ENCODE results near the gene DCTN4.

DCTN4 gene

GRCh38 chr5:150710165-150710564 is 48.7 kb downstream of the DCTN4 start:
- DNase-seq (ENCODE audit: low read depth) = no peak
- no peak overlapping the region for H3K4me3 ChIP-seq (ENCODE audit: control insufficient read depth, low read depth, low read length)
- TF ChIP-seq, protein P1, sequence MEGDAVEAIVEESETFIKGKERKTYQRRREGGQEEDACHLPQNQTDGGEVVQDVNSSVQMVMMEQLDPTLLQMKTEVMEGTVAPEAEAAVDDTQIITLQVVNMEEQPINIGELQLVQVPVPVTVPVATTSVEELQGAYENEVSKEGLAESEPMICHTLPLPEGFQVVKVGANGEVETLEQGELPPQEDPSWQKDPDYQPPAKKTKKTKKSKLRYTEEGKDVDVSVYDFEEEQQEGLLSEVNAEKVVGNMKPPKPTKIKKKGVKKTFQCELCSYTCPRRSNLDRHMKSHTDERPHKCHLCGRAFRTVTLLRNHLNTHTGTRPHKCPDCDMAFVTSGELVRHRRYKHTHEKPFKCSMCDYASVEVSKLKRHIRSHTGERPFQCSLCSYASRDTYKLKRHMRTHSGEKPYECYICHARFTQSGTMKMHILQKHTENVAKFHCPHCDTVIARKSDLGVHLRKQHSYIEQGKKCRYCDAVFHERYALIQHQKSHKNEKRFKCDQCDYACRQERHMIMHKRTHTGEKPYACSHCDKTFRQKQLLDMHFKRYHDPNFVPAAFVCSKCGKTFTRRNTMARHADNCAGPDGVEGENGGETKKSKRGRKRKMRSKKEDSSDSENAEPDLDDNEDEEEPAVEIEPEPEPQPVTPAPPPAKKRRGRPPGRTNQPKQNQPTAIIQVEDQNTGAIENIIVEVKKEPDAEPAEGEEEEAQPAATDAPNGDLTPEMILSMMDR (IDR thresholded peaks at IDR 0.05; ENCODE audit: control insufficient read depth, insufficient read depth, low read depth, low read length, missing control alignments) = peak; percentile 16

- no peak overlapping the region for H3K4me3 ChIP-seq (ENCODE audit: control insufficient read depth, low read depth, low read length)
- no peak for DNase-seq (ENCODE audit: low read depth)
- TF ChIP-seq, protein P1 (IDR thresholded peaks at IDR 0.05; ENCODE audit: control insufficient read depth, insufficient read depth, low read depth, low read length, missing control alignments) = no peak
These were observed 51.9 kb downstream of the DCTN4 start for GRCh38 chr5:150706776-150707390.

DNA sequence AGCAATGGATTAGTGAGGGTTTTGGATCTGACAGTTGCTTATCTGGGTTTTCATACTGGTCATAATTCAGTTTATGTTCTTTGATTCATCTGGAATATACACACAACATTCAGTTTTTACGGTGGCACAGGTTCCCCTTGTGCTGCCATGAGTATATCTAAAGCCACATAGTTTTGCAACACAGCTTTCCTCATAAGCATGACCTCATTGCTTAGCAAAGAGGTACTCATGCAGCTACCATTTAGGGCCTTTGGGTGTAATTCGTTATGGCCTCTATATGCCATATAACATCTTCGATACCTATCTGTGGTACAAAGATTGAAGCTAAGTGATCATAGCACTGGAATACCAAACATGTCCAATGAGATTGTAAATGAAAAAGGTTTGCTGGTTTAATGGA is 55.1 kb downstream of the DCTN4 start:
- no peak for DNase-seq (ENCODE audit: low read depth)
- H3K4me3 ChIP-seq (ENCODE audit: control insufficient read depth, low read depth, low read length) = no peak overlapping the region
- TF ChIP-seq, protein P1 (IDR thresholded peaks at IDR 0.05; ENCODE audit: control insufficient read depth, insufficient read depth, low read depth, low read length, missing control alignments) = no peak

DNA sequence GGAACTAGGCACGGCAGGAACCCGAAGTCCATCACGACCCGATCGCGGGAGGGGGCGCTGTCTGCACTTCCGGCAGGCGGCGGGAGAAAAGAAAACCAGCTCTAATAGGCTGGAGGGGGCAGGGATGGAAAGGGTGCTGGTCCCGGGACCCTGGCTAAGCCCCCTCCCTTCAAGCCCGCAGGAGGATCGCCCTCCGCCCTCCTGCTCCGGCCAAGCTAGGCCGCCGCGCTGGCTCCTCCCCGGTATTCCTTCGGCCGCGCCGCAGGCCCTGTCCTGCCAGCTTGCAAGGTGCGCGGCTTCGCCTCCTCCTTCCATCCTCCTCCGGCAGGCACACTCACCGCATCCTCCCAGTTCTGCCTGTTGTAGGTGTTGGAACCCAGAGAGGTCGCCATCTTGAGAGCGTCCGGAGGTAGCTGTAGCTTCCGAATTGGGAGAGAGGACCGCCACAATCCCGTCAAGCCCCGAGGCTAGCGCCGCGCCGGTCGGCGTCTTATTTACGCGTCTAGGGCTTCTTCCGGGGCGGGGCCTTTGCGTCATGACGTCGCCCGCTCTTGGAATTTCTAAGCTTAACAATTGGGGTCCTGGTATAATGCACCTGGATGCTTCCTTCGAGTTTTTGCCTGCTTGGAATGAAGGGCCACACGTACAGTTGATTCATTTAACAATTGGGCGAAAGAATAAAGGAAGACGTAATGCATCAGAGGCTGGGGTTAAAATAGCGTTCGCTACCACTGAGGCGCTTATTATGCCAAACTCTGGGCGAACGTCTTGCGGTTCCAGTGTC is 58.0 kb downstream of the DCTN4 start, which contains the start of gene RBM22:
Gene RBM22 (minus strand): TSS at position 469 of the 784 bp plus-strand sequence. CDS start 77 bp downstream, at position 392.
- TF ChIP-seq, protein P1 (IDR thresholded peaks at IDR 0.05; ENCODE audit: control insufficient read depth, insufficient read depth, low read depth, low read length, missing control alignments) = peak; percentile 74
- peak; percentile 31 for DNase-seq (ENCODE audit: low read depth)
- H3K4me3 ChIP-seq (ENCODE audit: control insufficient read depth, low read depth, low read length) = peak within 1 kb of the TSS; percentile 96

DNA sequence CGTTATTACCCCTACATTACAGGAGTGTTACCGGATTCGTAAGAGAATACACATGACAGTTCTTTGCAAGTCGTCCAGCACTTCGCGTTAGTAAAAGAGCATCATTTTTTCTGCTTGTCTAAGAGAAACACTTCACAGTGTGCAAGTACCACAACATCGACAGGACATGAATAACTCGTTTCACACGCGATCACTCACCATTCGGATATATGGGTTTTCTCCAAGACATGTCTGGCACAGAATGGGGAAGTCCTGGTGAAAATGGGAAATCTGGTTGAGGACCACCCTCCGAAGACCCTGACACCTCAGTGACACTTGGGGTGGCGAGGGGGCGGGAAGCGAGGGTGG is 58.6 kb downstream of the DCTN4 start:
- DNase-seq (ENCODE audit: low read depth) = no peak
- peak overlapping the region; percentile 96 for H3K4me3 ChIP-seq (ENCODE audit: control insufficient read depth, low read depth, low read length)
- TF ChIP-seq, protein P1 (IDR thresholded peaks at IDR 0.05; ENCODE audit: control insufficient read depth, insufficient read depth, low read depth, low read length, missing control alignments) = no peak

DNA sequence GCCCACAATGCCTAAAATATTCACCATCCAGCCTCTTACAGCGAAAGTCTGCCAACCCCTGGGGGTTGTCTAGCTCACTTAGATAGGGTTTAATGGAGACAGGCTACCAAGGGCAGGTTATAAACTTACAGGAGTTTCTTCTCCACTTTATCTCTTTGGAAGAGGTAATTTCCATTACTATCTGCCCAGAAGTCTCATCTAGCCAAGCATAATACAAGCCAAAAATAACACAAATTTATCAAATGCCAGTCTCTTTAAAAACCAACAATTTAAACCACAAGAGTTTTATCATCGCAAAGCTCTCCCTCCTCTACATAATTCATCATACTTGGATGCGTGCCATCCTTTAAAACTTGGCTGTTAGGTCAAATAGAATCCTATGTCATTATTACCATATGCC is 64.2 kb downstream of the DCTN4 start:
- no peak overlapping the region for H3K4me3 ChIP-seq (ENCODE audit: control insufficient read depth, low read depth, low read length)
- DNase-seq (ENCODE audit: low read depth) = no peak
- TF ChIP-seq, protein P1 (IDR thresholded peaks at IDR 0.05; ENCODE audit: control insufficient read depth, insufficient read depth, low read depth, low read length, missing control alignments) = no peak
